ENCODE measurements around the gene MVK. TPM values are rescaled to one million over a fixed set of nuclear protein-coding genes. Genes with fewer than 3 reads are reported as not detected.

Gene MVK
- polyA plus RNA-seq, 3 donors, result 1.1 to 3.8 (median 1.6) TPM

DNA sequence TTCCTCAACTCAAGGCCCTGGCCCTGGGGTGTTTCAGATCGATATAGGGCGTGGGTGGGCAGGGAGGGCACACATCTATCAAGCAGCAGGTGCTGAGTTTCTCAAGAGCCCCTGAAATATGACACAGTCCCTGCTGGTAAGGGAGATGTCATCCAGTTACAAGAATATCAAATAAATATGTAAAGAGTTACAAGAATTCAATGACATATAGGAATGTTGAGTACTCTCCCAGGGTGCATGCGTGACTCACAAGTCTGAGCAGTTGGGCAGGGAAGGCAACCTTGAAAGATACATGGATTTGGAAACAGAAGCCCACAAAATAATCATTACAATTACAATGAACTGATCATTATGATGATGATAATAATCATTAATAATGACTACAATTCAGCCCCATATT is 35.2 kb downstream of the MVK start:
- TF ChIP-seq, protein P1, sequence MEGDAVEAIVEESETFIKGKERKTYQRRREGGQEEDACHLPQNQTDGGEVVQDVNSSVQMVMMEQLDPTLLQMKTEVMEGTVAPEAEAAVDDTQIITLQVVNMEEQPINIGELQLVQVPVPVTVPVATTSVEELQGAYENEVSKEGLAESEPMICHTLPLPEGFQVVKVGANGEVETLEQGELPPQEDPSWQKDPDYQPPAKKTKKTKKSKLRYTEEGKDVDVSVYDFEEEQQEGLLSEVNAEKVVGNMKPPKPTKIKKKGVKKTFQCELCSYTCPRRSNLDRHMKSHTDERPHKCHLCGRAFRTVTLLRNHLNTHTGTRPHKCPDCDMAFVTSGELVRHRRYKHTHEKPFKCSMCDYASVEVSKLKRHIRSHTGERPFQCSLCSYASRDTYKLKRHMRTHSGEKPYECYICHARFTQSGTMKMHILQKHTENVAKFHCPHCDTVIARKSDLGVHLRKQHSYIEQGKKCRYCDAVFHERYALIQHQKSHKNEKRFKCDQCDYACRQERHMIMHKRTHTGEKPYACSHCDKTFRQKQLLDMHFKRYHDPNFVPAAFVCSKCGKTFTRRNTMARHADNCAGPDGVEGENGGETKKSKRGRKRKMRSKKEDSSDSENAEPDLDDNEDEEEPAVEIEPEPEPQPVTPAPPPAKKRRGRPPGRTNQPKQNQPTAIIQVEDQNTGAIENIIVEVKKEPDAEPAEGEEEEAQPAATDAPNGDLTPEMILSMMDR (IDR thresholded peaks at IDR 0.05), result no peak
- no peak overlapping the region for H3K27ac ChIP-seq (ENCODE audit: low read depth in 1 of 2, low read length in 2 of 2)
- H3K27me3 Mint-ChIP-seq (ENCODE audit: low read depth in 3 of 3), result peaks cover 23 to 34% (median 31%) of the 10 kb centered on the region in 3 donors
- no peaks in the 10 kb centered on the region for H3K9me3 ChIP-seq (replicated peaks in 1 of 2; ENCODE audit: control insufficient read depth in 1 of 2, insufficient read depth in 1 of 2, low read length in 2 of 2)
- no peaks in the 10 kb centered on the region for H3K36me3 ChIP-seq (replicated peaks in 1 of 2; ENCODE audit: control insufficient read depth in 1 of 2, insufficient read depth in 2 of 2, low read length in 2 of 2)
- H3K4me3 Mint-ChIP-seq, result no peak overlapping the region
- no peaks in the 10 kb centered on the region for H3K4me1 ChIP-seq (ENCODE audit: control insufficient read depth in 1 of 2, insufficient read depth in 2 of 2, low read length in 2 of 2)
- intact Hi-C loops (cut with micrococcal nuclease), result no loop called here
- H3K9ac ChIP-seq (ENCODE audit: insufficient read depth, low read length, poor library complexity, severe bottlenecking), result no peak overlapping the region
- no peaks in the 10 kb centered on the region for H3K36me3 Mint-ChIP-seq
- WGBS (ENCODE audit: insufficient coverage), result no CpG with 5 or more reads among the region's 3 CpGs
- H2AFZ ChIP-seq (ENCODE audit: insufficient read depth, low read depth, low read length, poor library complexity, severe bottlenecking), result no peak overlapping the region
- DNase-seq, result no peak
- no peak overlapping the region for H3K4me3 ChIP-seq (replicated peaks in 1 of 3; ENCODE audit: low read depth in 2 of 3, low read length in 3 of 3)
- no peak overlapping the region for H3K27ac Mint-ChIP-seq
- H3K79me2 ChIP-seq (ENCODE audit: insufficient read depth, low read length), result no peaks in the 10 kb centered on the region
- H3K27me3 ChIP-seq (ENCODE audit: control insufficient read depth in 2 of 2, insufficient read depth in 2 of 2, low read length in 2 of 2), result peaks cover 0 to 16% of the 10 kb centered on the region in 2 donors
- H3K9me3 Mint-ChIP-seq, result peaks cover 0 to 4% (median 0%) of the 10 kb centered on the region in 7 donors
- no peaks in the 10 kb centered on the region for H3K4me1 Mint-ChIP-seq
- no peak overlapping the region for H3K4me2 ChIP-seq (replicated peaks; ENCODE audit: extremely low read depth, low read length, poor library complexity, severe bottlenecking)
- H4K20me1 ChIP-seq (ENCODE audit: insufficient read depth, low read length), result no peaks in the 10 kb centered on the region

DNA sequence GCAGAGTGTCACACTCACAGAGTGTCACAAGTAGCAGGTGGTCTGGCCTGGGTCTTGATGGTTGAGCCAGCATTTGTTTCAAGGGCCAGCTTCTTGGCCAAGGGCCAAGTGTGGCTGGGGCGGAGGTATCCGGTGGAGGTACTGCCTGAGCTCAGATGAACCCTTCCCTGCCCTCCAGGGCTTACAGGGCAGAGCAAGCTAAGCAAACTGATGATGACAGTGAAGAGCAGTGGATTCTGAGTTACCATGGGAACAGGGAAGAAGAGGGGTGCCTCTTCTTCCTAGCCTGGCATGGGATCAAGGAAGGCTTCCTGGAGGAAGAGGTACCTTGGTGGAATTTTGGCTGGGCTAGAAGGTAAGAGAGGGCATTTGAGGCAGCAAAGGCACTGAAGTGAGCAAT is 35.7 kb downstream of the MVK start:
- no peak overlapping the region for H3K9ac ChIP-seq (ENCODE audit: insufficient read depth, low read length, poor library complexity, severe bottlenecking)
- H3K27me3 ChIP-seq (ENCODE audit: control insufficient read depth in 2 of 2, insufficient read depth in 2 of 2, low read length in 2 of 2), result peaks cover 0 to 16% of the 10 kb centered on the region in 2 donors
- H3K4me1 ChIP-seq (ENCODE audit: control insufficient read depth in 1 of 2, insufficient read depth in 2 of 2, low read length in 2 of 2), result no peaks in the 10 kb centered on the region
- H2AFZ ChIP-seq (ENCODE audit: insufficient read depth, low read depth, low read length, poor library complexity, severe bottlenecking), result no peak overlapping the region
- H3K9me3 ChIP-seq (replicated peaks in 1 of 2; ENCODE audit: control insufficient read depth in 1 of 2, insufficient read depth in 1 of 2, low read length in 2 of 2), result no peaks in the 10 kb centered on the region
- Mint-ChIP-seq H3K27ac (no peak overlapping the region), H3K4me1 (no peaks in the 10 kb centered on the region), H3K9me3 (peaks cover 0 to 4% (median 0%) of the 10 kb centered on the region in 7 donors), H3K27me3 (ENCODE audit: low read depth in 3 of 3) (peaks cover 21 to 34% (median 28%) of the 10 kb centered on the region in 3 donors), H3K4me3 (no peak overlapping the region), H3K36me3 (no peaks in the 10 kb centered on the region)
- TF ChIP-seq, protein P1 (IDR thresholded peaks at IDR 0.05), result no peak
- H4K20me1 ChIP-seq (ENCODE audit: insufficient read depth, low read length), result no peaks in the 10 kb centered on the region
- H3K27ac ChIP-seq (ENCODE audit: low read depth in 1 of 2, low read length in 2 of 2), result no peak overlapping the region
- H3K4me2 ChIP-seq (replicated peaks; ENCODE audit: extremely low read depth, low read length, poor library complexity, severe bottlenecking), result no peak overlapping the region
- no peak overlapping the region for H3K4me3 ChIP-seq (replicated peaks in 1 of 3; ENCODE audit: low read depth in 2 of 3, low read length in 3 of 3)
- H3K36me3 ChIP-seq (replicated peaks in 1 of 2; ENCODE audit: control insufficient read depth in 1 of 2, insufficient read depth in 2 of 2, low read length in 2 of 2), result no peaks in the 10 kb centered on the region
- no peaks in the 10 kb centered on the region for H3K79me2 ChIP-seq (ENCODE audit: insufficient read depth, low read length)
- DNase-seq, result no peak
- intact Hi-C loops (cut with micrococcal nuclease), result no loop called here
- 85% methylated on average over 2 of the region's 2 CpGs for WGBS (ENCODE audit: insufficient coverage)

Data from CD14-positive monocyte (primary cell).